Skeletal muscle tissue (tissue), 4 donors: ENCODE measurements around the gene RAP1GDS1. TPM values are rescaled to one million over a fixed set of nuclear protein-coding genes. Genes with fewer than 3 reads are reported as not detected.
"Not testable (repeated sequence)": the region's sequence is repeated elsewhere in the genome, so short reads cannot be mapped to it uniquely, and the experiment has no call there.

Source experiments
- H3K27ac ChIP-seq: one replicate; pipeline ENCODE4 v1.7.0; 2013; ENCODE audit warnings: mild to moderate bottlenecking, low read depth, low read length, inconsistent platforms
- H3K27me3 ChIP-seq, 3 donors: one replicate each; pipeline ENCODE4 v1.7.0; 2013; ENCODE audit warnings: low read length in 3 of 3; ENCODE audit not compliant: control insufficient read depth in 3 of 3, insufficient read depth in 3 of 3
- H3K36me3 ChIP-seq, 3 donors: one replicate each; pipeline ENCODE4 v1.7.0; 2013; ENCODE audit warnings: low read length in 3 of 3; ENCODE audit not compliant: control insufficient read depth in 3 of 3, insufficient read depth in 3 of 3
- H3K4me1 ChIP-seq, 3 donors: one replicate each; pipeline ENCODE4 v1.7.0; 2013; ENCODE audit warnings: low read length in 3 of 3, mild to moderate bottlenecking in 3 of 3; ENCODE audit not compliant: control insufficient read depth in 3 of 3, insufficient read depth in 3 of 3
- H3K4me3 ChIP-seq, 3 donors: one replicate each; pipeline ENCODE4 v1.7.0; 2013; ENCODE audit warnings: low read length in 3 of 3
- H3K9ac ChIP-seq, 3 donors: one replicate each; pipeline ENCODE4 v1.7.0; 2013; ENCODE audit warnings: low read length in 3 of 3, mild to moderate bottlenecking in 3 of 3, moderate library complexity in 2 of 3, low read depth in 1 of 3
- H3K9me3 ChIP-seq, 3 donors: one replicate each; pipeline ENCODE4 v1.7.0; 2013; ENCODE audit warnings: low read length in 3 of 3; ENCODE audit not compliant: control insufficient read depth in 3 of 3
- total RNA-seq: library from RNA; depleted of rRNA; stranded (reverse); fragments of >200 nt; gene quantifications from one replicate; pipeline ENCODE4 v1.2.3, GENCODE V29; 2014
- donor health status: Osteomylitis.

Gene RAP1GDS1
- total RNA-seq, 1 donor from 2014 or later, result 27.7 TPM

GRCh38 chr4:98470366-98470765 lies 209.2 kb downstream of the RAP1GDS1 start:
- peaks cover 6 to 10% (median 9%) of the 10 kb centered on the region in 3 donors for H3K4me1 ChIP-seq
- H3K36me3 ChIP-seq, result no peaks in the 10 kb centered on the region
- H3K4me3 ChIP-seq, result no peak overlapping the region
- H3K27me3 ChIP-seq, result peaks cover 0 to 3% (median 0%) of the 10 kb centered on the region in 3 donors
- no peak overlapping the region for H3K27ac ChIP-seq
- H3K9me3 ChIP-seq, result no peaks in the 10 kb centered on the region
- no peak overlapping the region for H3K9ac ChIP-seq

DNA sequence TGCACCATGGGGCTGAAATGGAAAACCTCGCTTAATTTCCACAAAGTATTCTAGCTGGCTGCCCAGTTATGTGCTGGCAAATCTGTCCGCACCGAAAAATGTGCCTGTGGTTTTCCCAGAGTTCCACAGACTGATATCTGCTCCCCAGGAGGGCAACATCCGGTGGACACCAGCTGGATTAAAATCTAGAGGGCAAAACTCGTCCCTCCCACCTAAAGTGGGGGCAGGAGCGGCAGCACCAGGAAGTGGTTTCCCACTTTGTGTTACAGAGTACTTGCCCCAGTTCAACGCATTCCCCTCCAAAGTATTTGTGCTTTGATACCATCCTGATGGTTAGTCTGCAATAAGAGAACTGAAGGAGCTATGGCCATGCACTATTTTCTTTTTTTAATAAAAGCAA lies 209.6 kb downstream of the RAP1GDS1 start:
- Histone ChIP-seq H3K27ac (no peak overlapping the region), H3K9me3 (no peaks in the 10 kb centered on the region), H3K36me3 (no peaks in the 10 kb centered on the region), H3K4me3 (no peak overlapping the region), H3K4me1 (peaks cover 6 to 10% (median 9%) of the 10 kb centered on the region in 3 donors), H3K27me3 (peaks cover 0 to 3% (median 0%) of the 10 kb centered on the region in 3 donors), H3K9ac (no peak overlapping the region)

GRCh38 chr4:98473046-98473445 lies 211.9 kb downstream of the RAP1GDS1 start:
- Histone ChIP-seq H3K9ac (no peak overlapping the region), H3K27ac (no peak overlapping the region), H3K27me3 (no peaks in the 10 kb centered on the region), H3K4me1 (peaks cover under 1 to 4% (median under 1%) of the 10 kb centered on the region in 3 donors), H3K9me3 (no peaks in the 10 kb centered on the region), H3K36me3 (no peaks in the 10 kb centered on the region), H3K4me3 (no peak overlapping the region)

DNA sequence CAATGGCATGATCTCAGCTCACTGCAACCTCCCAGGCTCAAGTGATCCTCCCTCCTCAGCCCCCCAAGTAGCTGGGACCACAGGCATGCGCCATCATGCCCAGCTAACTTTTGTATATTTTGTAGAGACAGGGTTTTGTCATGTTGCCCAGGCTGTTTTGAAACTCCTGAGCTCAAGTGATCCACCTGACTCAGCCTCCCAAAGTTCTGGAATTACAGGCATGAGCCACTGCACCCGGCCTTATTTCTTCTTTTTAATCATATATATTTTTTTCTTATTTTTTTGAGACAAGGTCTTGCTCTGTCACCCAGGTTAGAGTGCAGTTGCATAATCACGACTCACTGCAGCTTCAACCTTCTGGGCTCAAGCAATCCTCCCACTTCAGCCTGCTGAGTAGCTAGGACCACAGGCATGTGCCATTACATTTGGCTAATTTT lies 213.2 kb downstream of the RAP1GDS1 start:
- H3K4me1 ChIP-seq, result peaks cover 0 to 2% (median 0%) of the 10 kb centered on the region in 3 donors
- no peak overlapping the region for H3K4me3 ChIP-seq
- H3K27ac ChIP-seq, result no peak overlapping the region
- H3K9me3 ChIP-seq, result no peaks in the 10 kb centered on the region
- H3K27me3 ChIP-seq, result no peaks in the 10 kb centered on the region
- H3K36me3 ChIP-seq, result no peaks in the 10 kb centered on the region
- H3K9ac ChIP-seq, result no peak overlapping the region

GRCh38 chr4:98476891-98477290 lies 215.7 kb downstream of the RAP1GDS1 start:
- no peaks in the 10 kb centered on the region for H3K27me3 ChIP-seq
- H3K9me3 ChIP-seq, result no peaks in the 10 kb centered on the region
- H3K36me3 ChIP-seq, result no peaks in the 10 kb centered on the region
- H3K9ac ChIP-seq, result no peak overlapping the region
- H3K4me3 ChIP-seq, result no peak overlapping the region
- H3K27ac ChIP-seq, result no peak overlapping the region
- peaks cover 0 to 2% (median 0%) of the 10 kb centered on the region in 3 donors for H3K4me1 ChIP-seq

GRCh38 chr4:98479590-98479989 lies 218.4 kb downstream of the RAP1GDS1 start:
- H3K27me3 ChIP-seq, H3K36me3 ChIP-seq, H3K9ac ChIP-seq, H3K4me1 ChIP-seq, H3K9me3 ChIP-seq, H3K4me3 ChIP-seq, H3K27ac ChIP-seq: not testable (repeated sequence)

DNA sequence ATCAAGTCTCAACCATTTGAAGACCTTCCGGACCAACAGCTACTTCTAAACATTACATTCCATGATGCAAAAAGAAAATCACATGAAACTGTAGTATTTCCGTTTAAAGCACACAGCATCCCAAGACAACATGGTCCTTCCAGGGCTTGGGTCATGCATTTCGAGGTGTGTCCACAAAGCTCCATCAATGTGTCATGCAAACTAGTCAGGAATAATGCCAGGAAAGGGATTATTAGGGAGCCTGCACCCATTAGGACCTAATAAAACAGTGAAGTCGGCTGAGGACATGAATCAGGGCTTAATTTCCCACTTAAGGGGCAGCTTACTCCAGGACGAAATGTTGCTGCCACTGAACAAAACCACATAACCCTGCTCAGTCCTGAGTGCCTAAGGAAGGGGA lies 219.4 kb downstream of the RAP1GDS1 start:
- Histone ChIP-seq H3K27me3 (no peaks in the 10 kb centered on the region), H3K36me3 (no peaks in the 10 kb centered on the region), H3K9me3 (no peaks in the 10 kb centered on the region), H3K27ac (no peak overlapping the region), H3K9ac (no peak overlapping the region), H3K4me3 (no peak overlapping the region), H3K4me1 (peaks cover 0 to 2% (median 0%) of the 10 kb centered on the region in 3 donors)

GRCh38 chr4:98481167-98481566 lies 220.0 kb downstream of the RAP1GDS1 start:
- no peaks in the 10 kb centered on the region for H3K9me3 ChIP-seq
- no peaks in the 10 kb centered on the region for H3K27me3 ChIP-seq
- no peak overlapping the region for H3K27ac ChIP-seq
- H3K9ac ChIP-seq, result no peak overlapping the region
- peaks cover 0 to 2% (median 0%) of the 10 kb centered on the region in 3 donors for H3K4me1 ChIP-seq
- H3K4me3 ChIP-seq, result no peak overlapping the region
- H3K36me3 ChIP-seq, result no peaks in the 10 kb centered on the region

GRCh38 chr4:98482503-98482846 lies 221.3 kb downstream of the RAP1GDS1 start:
- peaks cover 0 to 2% (median 0%) of the 10 kb centered on the region in 3 donors for H3K4me1 ChIP-seq
- H3K9me3 ChIP-seq, result no peaks in the 10 kb centered on the region
- H3K4me3 ChIP-seq, result no peak overlapping the region
- H3K9ac ChIP-seq, result no peak overlapping the region
- no peaks in the 10 kb centered on the region for H3K27me3 ChIP-seq
- H3K36me3 ChIP-seq, result no peaks in the 10 kb centered on the region
- no peak overlapping the region for H3K27ac ChIP-seq

- Histone ChIP-seq H3K27ac (no peak overlapping the region), H3K9me3 (no peaks in the 10 kb centered on the region), H3K9ac (no peak overlapping the region), H3K36me3 (no peaks in the 10 kb centered on the region), H3K27me3 (no peaks in the 10 kb centered on the region), H3K4me1 (peaks cover 0 to 2% (median 0%) of the 10 kb centered on the region in 3 donors), H3K4me3 (no peak overlapping the region)
These were observed 221.9 kb downstream of the RAP1GDS1 start for GRCh38 chr4:98482847-98483806.
